Measurements from ENCODE around the gene HSPBP1. TPM values are rescaled to one million over a fixed set of nuclear protein-coding genes. Genes with fewer than 3 reads are reported as not detected.

The HSPBP1 gene
- total RNA-seq, 1 donor from 2014 or later, result 19.9 TPM

DNA sequence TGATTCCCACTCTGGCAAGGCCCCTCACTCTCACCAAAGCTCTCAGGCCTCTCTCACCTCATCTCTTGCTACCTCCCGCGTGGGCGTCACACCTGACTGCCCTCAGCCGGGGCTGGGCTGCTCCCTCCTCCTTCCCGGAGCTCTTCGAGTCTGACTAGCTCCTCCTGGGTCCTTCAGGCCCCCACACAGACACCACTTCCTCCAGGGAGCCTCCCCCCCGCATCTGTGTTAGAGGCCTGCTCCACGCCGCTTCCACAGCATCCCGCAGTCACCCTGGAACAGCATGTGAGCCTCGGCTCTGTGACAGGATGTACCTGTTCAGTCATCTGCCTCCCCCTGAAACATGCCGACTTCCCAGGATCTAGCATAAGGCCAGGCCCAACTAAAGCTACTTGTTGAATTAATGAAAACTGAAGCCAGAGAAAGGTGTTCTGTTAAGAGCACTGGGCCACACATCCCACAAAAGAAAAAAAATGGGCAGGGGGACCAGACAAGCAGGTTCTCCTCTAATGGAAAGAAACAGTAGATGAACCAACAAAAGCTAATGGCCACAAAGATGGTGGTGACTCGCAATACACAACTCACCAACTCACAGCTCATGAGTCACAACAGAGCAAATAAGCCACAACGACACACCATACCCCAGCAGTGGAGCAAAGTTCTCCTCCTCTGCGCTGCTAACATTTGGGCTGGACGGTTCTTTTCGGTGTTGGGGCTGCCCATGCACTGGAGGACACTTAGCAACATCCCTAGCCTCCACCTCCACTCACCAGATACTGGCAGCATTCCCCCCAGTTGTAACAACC lies 24.1 kb downstream of the HSPBP1 start:
- no peak for DNase-seq (ENCODE audit: low read depth in 2 of 2)

DNA sequence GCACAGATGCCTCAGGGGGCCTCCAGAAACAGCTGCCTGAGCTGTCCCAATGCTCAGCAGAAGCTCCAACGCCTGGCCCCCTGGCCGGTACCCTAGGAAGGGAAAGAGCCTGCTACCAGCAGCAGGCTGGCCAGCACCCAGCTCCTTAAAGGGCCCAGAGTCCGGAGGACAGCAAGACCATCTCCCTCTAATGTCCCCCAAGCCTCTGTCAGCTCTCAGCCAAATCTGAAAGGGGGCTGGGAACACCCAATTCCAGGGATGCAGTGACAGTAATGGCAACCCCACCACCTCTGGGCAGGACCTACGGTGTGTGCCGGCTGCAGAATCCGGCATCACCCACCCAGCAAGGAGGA lies 25.3 kb downstream of the HSPBP1 start:
- DNase-seq (ENCODE audit: low read depth in 2 of 2), result no peak

DNA sequence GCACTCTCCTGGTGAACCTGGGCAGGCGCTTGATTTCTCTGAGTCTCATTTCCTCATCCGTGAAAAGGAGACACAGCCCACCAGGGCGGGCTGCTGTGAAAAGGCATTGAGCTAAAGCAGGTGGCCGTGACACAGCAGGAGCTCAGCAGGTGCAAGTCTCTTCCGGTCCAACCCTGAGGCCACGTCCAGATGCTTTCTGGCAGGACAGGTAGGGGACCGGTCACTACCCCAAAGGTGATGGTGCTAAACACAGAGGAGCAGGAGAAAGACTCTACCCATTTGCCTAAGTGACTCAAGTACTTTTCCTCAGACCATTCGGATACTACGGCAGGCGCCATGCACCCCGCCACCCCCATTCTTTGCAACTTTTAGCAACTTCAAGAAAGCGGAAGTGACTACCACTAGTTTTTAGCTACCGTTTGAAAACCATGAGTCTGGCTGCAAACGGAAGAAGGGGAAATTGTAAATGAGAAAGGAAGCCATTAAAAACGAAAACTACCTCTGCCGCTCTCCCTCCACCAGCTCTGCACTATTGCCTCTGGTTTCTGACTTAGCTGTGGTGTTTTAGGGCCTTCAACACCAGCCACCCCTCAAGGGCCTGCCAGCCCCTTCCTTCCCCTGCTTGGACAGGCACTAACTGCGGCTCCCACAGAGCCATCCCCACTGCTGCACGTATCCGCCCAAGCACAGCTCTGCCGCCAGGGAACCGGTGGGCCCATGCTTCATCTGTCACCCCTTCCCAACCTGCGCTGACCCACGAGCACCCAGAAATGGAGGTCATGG lies 25.9 kb downstream of the HSPBP1 start:
- peak in 1 of 2 donors; percentile 37 for DNase-seq (ENCODE audit: low read depth in 2 of 2)

DNA sequence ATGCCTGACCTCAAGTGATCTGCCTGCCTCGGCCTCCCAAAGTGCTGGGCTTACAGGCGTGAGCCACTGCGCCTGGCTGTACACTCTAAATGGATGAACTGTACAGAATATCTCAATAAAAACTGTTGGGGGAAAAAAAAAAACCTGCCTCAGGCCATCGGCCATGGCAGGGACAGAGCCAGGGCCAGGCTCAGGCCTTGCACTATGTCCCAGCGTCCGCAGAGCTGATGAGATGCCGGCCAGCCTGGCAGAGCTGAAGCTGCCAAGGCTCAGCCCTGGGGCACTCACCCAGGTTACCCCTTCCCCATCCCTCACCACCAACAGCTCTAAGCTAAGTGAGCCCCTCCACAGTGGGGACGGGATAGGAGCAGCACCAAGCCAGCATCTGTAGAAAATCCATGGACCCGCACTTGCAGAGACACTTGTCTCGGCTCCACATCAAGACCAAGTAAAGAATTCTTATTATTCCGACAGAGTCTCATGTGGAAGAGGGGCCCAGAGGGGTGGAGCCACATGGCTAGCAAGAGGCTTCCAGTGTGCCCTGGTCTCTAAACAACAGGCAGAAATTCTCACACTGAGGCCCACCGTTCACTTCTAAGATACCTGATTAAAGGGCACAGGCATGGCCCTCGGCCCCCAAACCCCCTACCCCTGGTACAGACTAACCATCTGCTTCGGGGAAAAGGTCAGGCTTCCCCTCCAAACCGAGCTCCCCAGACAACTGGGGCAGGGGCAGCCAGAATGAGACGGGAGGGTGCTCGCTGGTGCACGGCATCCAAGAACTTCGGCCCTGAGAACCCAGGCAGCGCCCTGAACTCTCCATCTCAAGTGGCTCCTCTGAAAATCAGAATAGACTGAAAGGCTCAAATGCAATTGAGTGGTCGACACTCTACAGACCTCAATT lies 26.9 kb downstream of the HSPBP1 start:
- DNase-seq (ENCODE audit: low read depth in 2 of 2), result no peak

DNA sequence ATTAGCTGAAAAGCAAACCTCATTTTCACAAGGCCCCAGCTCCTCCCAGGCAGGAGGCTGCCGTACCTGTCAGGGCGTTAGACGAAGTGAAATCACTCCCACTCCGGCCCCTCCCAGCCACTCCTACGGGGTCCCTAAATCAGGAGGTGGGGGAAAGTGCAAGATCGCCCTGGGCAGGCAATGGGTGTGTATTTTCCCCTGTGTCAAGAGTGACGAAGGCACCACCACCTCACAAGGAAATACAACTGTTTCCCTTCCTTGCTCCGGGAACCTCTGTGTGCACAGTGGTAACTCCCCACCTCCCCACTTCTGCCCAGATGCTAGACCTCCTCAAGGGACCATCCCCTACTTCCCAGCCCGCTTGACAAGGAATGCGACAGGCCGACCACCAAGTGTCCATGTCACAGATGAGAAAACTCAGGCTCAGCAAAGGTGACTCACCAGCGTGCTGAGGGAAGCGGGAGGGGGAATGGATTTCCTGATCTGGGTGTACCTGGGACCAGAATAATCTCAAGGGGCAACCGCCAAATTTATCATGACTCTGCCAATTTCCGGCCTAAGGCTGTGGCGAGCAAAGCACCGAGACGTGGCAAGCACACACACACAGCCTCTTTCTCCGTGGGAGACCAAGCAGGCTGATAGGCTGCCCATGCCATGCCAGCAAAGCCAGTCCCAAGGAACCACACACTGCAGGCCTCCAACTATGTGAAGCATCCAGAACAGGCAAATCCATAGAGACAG lies 28.4 kb downstream of the HSPBP1 start:
- peak in 1 of 2 donors; percentile 58 for DNase-seq (ENCODE audit: low read depth in 2 of 2)

DNA sequence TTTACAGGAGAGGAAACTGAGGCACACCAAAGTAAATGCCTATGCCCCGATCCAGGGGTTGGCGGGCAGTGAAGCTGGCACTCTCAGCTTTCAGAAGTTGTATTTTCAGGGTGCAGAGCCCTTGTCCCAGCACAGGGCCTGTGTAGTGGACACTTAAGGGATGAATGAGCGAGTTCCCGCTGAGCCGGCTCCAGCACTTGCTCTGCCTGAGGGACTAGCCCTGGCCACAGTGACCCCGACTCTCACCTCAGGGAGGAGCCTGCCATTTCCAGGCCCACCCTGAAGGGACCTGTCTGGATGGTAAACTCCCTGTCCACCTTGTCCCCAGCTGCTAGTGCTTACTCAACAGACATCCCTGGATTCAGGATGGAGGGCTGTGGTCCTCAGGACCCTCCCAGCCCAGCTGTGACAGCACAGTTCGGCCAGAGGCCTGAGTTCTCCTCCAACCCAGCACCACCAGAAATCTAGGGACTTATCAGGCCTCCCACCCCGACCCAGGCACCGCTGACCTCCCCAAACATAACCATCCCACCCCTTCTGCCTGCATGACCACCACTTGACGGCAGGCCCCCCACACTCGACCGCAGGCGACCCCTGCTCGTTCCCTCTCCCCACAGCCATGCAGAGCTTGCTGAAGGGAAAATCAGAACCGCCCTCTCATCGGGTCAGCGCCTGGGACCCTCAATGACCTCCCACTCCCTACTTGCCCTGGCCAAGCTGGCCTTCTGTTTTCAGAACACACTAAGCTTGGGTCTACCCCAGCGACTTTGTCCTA lies 29.5 kb downstream of the HSPBP1 start:
- DNase-seq (ENCODE audit: low read depth in 2 of 2), result no peak

DNA sequence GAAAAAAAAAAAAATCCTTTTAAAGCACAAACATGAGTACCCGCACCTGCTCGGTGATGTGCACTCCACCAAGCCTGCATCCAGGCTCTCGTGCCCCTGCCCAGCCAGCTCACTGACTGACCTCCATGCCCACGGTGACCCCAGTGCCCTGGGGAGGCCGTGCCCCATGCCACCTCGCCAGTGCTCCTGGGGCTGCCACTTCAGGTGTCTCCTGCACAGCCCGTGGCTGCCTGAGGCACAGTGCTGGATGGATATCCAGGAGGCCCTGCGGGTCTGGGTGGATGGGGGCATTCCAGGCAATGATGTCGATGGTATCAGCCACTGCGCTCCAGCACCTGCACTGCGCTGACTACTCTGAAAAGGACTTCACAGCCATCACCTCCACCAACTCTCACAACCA lies 30.1 kb downstream of the HSPBP1 start:
- DNase-seq (ENCODE audit: low read depth in 2 of 2), result no peak

DNA sequence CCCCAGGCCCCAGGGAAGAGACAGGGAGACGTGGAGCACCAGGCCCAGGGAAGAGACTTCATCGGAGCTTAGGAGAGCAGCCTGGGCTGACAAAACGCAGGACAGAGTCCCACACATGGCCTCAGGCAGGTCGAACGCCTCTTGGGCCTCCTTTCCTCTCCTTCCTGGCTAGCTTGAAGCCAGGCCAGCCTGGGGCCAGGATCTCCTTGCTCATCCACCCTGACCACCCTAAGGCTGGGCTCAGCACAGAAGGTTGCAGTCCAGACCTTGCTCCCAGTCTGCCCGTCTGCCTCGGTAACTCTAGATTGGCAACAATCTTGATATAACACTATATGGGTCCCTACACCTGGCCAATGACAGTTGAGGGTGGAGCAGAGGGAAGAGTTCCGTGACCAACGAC lies 31.2 kb downstream of the HSPBP1 start:
- DNase-seq (ENCODE audit: low read depth in 2 of 2), result no peak

DNA sequence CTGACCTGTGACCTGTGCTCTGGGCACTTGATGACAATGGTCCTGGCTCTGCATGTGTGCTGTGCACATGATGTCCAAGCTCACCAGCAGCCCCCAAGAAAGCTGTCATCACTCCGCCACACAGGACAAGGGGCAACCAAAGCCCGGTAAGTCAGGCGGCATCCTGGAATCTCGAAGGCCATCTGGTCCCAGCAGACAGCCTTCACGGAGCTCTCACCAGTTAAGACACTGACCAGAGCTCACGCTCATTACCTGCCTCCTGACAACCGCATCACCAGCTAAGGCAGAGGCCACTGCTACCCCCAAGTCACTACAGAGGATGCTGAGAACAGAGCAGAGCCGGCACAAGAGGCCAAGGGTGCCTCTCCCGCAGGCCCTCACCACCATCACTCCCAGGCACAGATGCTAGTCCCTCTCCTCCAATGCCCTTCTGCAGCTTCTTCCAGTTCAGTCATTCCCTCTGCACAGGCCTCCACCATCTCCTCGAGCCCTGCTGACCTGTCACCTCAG lies 31.7 kb downstream of the HSPBP1 start:
- DNase-seq (ENCODE audit: low read depth in 2 of 2), result no peak

DNA sequence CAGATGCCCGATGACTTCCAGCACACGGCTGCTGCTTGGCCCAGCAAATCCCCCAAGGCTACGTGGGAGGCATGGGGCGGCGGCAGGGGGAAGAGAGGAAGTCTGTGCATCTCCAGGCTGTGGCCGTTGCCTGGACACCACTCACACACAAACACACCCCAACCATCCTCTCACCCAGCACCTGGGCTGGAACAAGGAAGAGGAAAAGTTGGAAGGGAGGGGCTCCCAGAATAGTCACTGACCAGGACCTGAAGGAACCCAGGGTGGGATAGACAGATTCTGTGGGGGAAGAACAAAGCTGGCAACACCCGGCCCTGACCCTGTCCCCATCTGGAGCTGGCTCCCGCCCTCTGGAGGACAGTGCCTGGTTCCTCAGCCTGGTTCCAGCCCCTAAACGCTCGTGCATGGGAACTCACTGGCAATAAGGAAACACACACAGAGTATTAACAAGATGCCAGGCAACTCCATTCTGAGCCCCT lies 32.2 kb downstream of the HSPBP1 start:
- peak in 1 of 2 donors; percentile 29 for DNase-seq (ENCODE audit: low read depth in 2 of 2)

DNA sequence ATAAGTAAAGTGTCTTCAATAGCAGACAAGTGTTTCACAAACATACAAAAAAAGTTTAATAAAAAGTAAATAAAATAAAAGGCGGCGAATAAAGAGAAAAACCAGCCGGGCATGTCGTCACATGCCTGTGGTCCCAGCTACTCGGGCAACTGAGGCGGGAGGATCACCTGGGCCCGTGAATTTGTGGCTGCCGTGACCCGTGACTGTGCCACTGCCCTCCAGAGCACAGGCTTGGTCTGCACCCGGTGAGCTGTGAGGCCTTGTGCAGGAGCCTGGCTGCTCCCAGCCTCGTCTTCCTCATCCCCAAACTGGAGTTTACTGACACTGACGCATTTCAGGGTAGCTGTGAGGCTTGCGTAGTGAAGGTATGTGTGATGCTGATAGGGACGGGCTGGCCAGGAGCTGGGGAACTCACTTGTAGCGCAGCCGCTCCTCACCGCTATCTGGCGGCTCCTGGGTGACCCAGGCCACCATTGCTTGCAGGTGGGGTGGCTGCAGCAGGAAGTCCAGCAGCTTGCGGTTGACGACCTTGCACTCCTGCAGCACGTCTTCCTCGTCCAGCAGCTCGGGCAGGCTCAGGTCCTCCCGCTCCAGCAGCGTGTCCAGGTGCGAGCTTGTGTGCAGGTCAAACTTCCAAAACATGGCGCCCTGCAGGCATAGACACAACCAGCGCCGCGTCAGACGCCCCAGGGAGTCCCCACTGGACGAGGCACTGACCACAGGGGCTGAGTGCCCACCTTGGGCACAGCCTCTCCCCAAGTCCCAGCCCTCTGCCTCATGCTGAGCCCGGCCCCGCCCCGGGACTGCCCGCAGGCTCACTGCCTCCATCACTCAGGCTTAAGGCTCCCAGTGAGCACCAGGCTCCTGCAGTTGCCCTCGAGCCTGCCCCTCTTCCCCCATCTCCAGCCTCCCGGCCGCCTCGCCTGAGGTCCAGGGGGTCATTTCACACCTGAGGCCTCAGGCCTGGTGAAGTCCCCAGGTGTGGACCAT lies 33.2 kb downstream of the HSPBP1 start:
- DNase-seq (ENCODE audit: low read depth in 2 of 2), result no peak

DNA sequence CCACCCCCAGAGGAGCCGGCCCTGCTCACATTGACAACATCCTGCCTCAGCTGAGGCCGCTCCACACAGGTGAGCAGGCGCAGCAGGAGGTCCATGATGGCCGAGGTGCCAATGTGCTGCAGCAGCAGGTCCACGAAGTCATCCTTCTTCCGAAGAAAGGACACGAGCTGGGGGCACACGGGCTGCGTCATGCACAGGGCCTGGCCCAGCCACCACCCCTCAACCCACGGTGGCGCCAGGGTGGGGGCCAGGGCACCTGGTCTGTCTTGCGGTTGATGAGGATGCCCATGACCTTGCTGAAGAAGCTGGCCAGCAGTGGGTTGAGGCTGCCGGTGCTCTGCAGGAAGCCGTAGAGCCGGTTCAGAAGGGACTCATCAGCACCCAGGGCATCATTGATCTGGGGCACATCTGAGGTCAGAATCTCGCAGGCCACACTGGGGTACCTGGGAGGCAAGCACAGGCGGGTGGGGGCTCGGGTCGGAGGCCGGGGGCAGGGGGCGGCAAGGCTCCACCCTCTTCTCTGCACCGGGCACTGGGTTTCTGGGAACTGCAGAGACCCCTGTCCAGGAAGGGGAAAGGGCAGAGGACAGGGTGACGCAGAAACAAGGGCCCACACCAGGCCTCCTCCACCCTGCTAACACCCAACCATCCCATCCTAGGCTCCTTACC lies 34.5 kb downstream of the HSPBP1 start:
- no peak for DNase-seq (ENCODE audit: low read depth in 2 of 2)

DNA sequence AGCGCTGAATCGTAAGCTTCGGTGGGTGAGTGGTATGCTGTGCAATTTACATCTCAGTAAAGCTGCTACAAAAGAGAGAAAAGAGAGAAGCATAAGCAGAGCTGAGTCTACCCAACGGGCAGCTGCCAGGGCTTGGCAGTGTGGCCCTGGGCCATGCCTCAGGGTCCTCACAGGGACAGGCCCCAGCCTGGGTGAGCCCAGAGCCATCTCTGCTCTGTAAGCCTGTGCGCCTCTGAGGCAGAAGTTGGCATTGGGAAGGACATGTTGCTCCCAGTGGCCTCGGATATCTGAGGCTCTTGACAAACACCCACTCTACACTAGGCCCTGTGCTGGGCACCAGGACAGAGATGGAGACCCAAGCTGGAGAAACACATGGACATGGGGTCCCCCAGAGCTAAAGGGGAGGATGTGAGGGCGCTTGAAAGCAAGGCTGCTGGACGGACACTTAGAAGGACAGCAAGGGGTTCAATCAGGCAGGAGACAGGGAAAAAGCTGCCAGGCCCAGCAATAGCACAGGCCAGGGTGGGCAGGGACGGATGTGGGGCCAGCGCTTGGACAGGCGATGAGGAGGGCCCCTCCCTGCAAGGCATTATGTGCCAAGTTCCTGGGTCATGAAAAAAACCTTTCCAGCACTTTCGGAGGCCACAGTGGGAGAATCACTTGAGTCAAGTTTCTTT lies 35.8 kb downstream of the HSPBP1 start:
- DNase-seq (ENCODE audit: low read depth in 2 of 2), result no peak

DNA sequence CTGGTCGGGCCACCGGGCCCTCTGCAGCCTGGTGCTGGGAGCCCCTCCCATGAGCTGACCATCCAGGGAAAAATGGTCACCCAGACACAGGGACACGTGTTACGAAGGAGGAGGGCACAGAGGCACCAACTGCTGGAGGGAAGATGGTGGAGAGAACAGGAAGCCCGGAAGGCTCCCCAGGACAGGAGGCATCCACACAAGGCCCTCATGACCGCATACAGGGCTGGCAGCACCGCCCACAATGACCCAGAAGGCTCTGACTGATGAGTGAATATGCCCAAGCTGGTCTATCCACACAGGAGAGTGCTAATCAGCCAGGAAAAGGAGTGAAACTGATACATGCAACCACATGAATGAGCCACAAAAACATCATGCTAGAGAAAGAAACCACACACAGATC lies 37.4 kb downstream of the HSPBP1 start:
- DNase-seq (ENCODE audit: low read depth in 2 of 2), result no peak

DNA sequence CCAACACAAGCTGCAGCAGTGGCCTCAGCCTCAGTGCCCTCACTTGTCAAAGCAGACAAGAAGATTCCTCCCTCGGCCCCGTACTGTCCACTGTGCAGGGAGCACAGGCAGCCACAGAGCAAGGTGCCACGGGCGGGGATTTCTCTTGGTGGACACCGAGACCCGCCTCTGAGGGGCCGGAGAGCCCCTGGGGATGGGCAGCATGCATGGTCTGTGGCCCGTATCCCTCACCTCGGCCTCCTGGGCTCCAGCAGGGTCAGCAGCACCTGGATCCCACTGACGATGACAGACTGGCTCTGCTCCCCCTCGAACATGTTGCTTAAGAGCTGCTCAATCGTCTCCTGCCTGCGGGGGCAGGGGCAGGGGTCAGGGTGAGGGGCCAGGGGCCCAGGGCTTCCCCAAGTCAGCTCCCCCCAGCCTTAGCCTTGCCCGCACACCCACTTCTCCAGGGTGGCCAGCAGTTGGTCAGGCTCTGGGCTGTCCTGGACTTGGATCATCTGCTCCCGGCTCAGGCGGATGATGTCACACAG lies 37.9 kb downstream of the HSPBP1 start:
- DNase-seq (ENCODE audit: low read depth in 2 of 2), result no peak

DNA sequence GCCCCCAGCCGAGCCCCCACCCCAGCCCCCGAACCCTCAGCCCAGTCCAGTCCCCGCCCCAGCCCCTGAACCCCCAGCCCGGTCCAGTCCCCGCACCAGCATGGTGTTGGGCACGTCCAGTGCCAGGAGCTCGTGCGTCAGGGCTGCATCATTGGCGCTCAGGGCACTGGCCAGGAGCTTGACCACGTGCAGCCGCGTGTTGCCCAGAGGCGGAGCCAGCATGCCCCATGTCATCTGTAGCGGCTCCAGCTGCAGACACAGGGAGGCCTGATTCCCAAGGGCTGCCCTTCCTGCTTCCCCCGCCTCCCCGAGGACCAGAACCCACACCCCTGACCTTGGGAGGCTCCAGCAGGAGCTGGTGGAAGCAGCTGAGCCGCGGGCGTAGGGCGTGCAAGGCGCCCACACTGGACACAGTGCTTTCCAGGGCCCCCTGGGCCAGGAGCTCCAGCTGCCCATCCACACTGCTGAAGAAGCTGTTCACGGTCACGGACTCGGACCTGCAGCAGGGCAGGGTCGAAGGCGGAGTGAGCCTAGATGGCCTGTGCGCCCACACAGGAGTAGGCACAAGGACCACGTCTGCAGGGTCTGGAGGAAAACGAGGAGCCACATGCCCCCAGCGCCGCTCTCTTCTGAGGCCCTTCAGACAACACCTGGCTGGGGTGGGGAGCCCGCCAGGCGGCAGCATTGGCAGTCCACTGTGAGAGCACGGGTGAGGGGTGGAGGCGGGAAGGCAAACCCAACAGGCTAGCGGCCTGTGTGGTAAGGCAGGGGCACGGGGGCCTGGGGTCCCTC lies 38.6 kb downstream of the HSPBP1 start:
- DNase-seq (ENCODE audit: low read depth in 2 of 2), result no peak

DNA sequence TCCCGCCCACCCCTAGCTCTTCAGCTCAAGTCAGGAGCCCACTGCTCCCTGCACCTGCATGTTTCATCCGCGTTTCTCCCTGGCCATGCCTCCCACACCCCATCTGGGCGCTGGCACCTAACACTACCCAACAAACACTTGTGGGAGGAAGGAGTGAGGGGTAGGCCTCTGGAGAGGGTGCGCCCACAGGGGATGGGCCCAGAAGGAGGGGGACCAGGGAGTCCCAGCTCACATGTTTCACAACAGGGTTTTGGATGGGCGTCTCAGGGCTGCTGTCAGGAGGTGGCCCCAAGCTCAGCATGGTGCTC lies 39.2 kb downstream of the HSPBP1 start:
- no peak for DNase-seq (ENCODE audit: low read depth in 2 of 2)

Measured in dermis microvascular lymphatic vessel endothelial cell (primary cell).